Esophagus muscularis mucosa (tissue), 4 donors: ENCODE data around the gene PRELID3B. TPM values are rescaled to one million over a fixed set of nuclear protein-coding genes. Genes with fewer than 3 reads are reported as not detected.

Source experiments
- DNase-seq: peaks from one replicate; pipeline ENCODE4 v3.0.0-alpha.2; 2017; ENCODE audit errors: extremely low spot score
- H3K27ac ChIP-seq, 4 donors: fragments of 200-600 bp; sonication (generic); replicated peaks in 1 of 4; 1 replicate in 3 of 4; 2 replicates in 1 of 4; pipeline ENCODE4 v1.5.1; 2016 to 2019; ENCODE audit warnings: mild to moderate bottlenecking in 1 of 4
- H3K27me3 ChIP-seq, 4 donors: fragments of 200-600 bp; sonication (generic); one replicate each; pipeline versions ENCODE4 v1.5.1 to v1.6.0; 2016 to 2019
- H3K36me3 ChIP-seq, 4 donors: fragments of 200-600 bp; sonication (generic); one replicate each; pipeline ENCODE4 v1.5.1; 2016 to 2019
- H3K4me1 ChIP-seq, 4 donors: fragments of 200-600 bp; sonication (generic); one replicate each; pipeline ENCODE4 v1.5.1; 2016 to 2019
- H3K4me3 ChIP-seq, 4 donors: fragments of 200-600 bp; sonication (generic); 1 replicate in 2 of 4; 2 replicates in 2 of 4; pipeline ENCODE4 v1.5.1; 2016 to 2019; ENCODE audit warnings: mild to moderate bottlenecking in 4 of 4, moderate library complexity in 1 of 4
- H3K9me3 ChIP-seq, 4 donors: fragments of 200-600 bp; sonication (generic); 1 replicate in 3 of 4; 2 replicates in 1 of 4; pipeline ENCODE4 v1.5.1; 2016 to 2019
- CTCF ChIP-seq, 3 experiments: fragments of 200-600 bp in 2 of 3; fragments of 450-650 bp in 1 of 3; sonication (generic) in 2 of 3; IDR thresholded peaks; one replicate each; pipeline ENCODE4 v1.5.1; 2017 to 2019; ENCODE audit warnings: antibody characterized with exemption in 3 of 3, mild to moderate bottlenecking in 2 of 3, moderate library complexity in 1 of 3
- EP300 ChIP-seq: sonication (generic); formaldehyde crosslinking; IDR thresholded peaks from one replicate; pipeline ENCODE4 v1.6.1; 2017; ENCODE audit warnings: antibody characterized with exemption
- POLR2A ChIP-seq: fragments of 450-650 bp; IDR thresholded peaks from one replicate; pipeline ENCODE4 v1.6.1; 2017; ENCODE audit warnings: antibody characterized with exemption, moderate library complexity, mild to moderate bottlenecking, low read depth
- POLR2AphosphoS5 ChIP-seq, 2 donors: sonication (generic); formaldehyde crosslinking; IDR thresholded peaks; one replicate each; pipeline ENCODE4 v1.6.1; 2017; ENCODE audit warnings: antibody characterized with exemption in 2 of 2
- WGBS: methylation state at CpG from one replicate; pipeline ENCODE4 v1.1.5; 2018; 5-methylcytosine and 5-hydroxymethylcytosine counted together
- intact Hi-C: fragments of 100-400 bp; cut with DNase I; formaldehyde crosslinking; loops from one replicate; pipeline ENCODE4 v1.15.1; 2023
- total RNA-seq, 4 donors: library from RNA; depleted of rRNA; stranded (reverse); fragments of >200 nt; gene quantifications; one replicate each; pipeline versions ENCODE4 v1.1.0 to v1.2.1, GENCODE V29; 2016

PRELID3B gene
- total RNA-seq, 4 donors from 2014 or later, result 32.0 to 48.4 (median 36.6) TPM

GRCh38 chr20:58996226-58996611 lies 46.4 kb downstream of the PRELID3B start:
- 84% methylated on average over 12 of the region's 12 CpGs for WGBS
- TF ChIP-seq EP300 (no peak), CTCF (IDR thresholded peaks at IDR 0.05) (no peak), POLR2A (no peak), POLR2AphosphoS5 (IDR thresholded peaks at IDR 0.05) (no peak)
- Histone ChIP-seq H3K36me3 (peaks cover 79 to 100% (median 98%) of the 10 kb centered on the region in 4 donors), H3K4me1 (no peaks in the 10 kb centered on the region), H3K4me3 (no peak overlapping the region), H3K9me3 (no peaks in the 10 kb centered on the region), H3K27me3 (no peaks in the 10 kb centered on the region), H3K27ac (no peak overlapping the region)
- intact Hi-C loops, result no loop called here
- no peak for DNase-seq

- Histone ChIP-seq H3K4me3 (no peak overlapping the region), H3K27me3 (no peaks in the 10 kb centered on the region), H3K27ac (no peak overlapping the region), H3K36me3 (peaks cover 81 to 100% (median 98%) of the 10 kb centered on the region in 4 donors), H3K9me3 (no peaks in the 10 kb centered on the region), H3K4me1 (no peaks in the 10 kb centered on the region)
- TF ChIP-seq POLR2A (no peak), CTCF (IDR thresholded peaks at IDR 0.05) (no peak), POLR2AphosphoS5 (IDR thresholded peaks at IDR 0.05) (no peak), EP300 (no peak)
- no peak for DNase-seq
- intact Hi-C loops, result no loop called here
- 90% methylated on average over 18 of the region's 18 CpGs for WGBS
Measured at GRCh38 chr20:58995461-58996225, 46.9 kb downstream of the PRELID3B start.

GRCh38 chr20:58994390-58995159 lies 48.0 kb downstream of the PRELID3B start:
- no peaks in the 10 kb centered on the region for H3K9me3 ChIP-seq
- H3K4me3 ChIP-seq, result no peak overlapping the region
- peak overlapping the region in 1 of 4 donors; percentile 24 for H3K27ac ChIP-seq
- intact Hi-C loops, result no loop called here
- TF ChIP-seq POLR2A (no peak), EP300 (no peak), CTCF (IDR thresholded peaks at IDR 0.05) (no peak), POLR2AphosphoS5 (IDR thresholded peaks at IDR 0.05) (no peak)
- no peaks in the 10 kb centered on the region for H3K27me3 ChIP-seq
- H3K36me3 ChIP-seq, result peaks cover 86 to 100% (median 99%) of the 10 kb centered on the region in 4 donors
- no peak for DNase-seq
- H3K4me1 ChIP-seq, result no peaks in the 10 kb centered on the region
- WGBS, result 83% methylated on average over 17 of the region's 17 CpGs

GRCh38 chr20:58993332-58994248 lies 49.0 kb downstream of the PRELID3B start:
- Histone ChIP-seq H3K27ac (no peak overlapping the region), H3K4me3 (no peak overlapping the region), H3K9me3 (no peaks in the 10 kb centered on the region), H3K27me3 (no peaks in the 10 kb centered on the region), H3K4me1 (no peaks in the 10 kb centered on the region), H3K36me3 (peaks cover 92 to 100% (median 99%) of the 10 kb centered on the region in 4 donors)
- TF ChIP-seq POLR2AphosphoS5 (IDR thresholded peaks at IDR 0.05), result no peak
- no peak for TF ChIP-seq CTCF (IDR thresholded peaks at IDR 0.05)
- TF ChIP-seq POLR2A, result no peak
- TF ChIP-seq EP300, result no peak
- no peak for DNase-seq
- 88% methylated on average over 23 of the region's 23 CpGs for WGBS
- intact Hi-C loops, result no loop called here
